Natural killer cell treated with Interleukin-12 subunit alpha and Interleukin-12 subunit beta and Interleukin-15 and Interleukin-18, amount 100 ng/mL, for 72 hours (primary cell): ENCODE data around the gene NPY4R. TPM values are rescaled to one million over a fixed set of nuclear protein-coding genes. Genes with fewer than 3 reads are reported as not detected.
"Not testable (repeated sequence)": the region's sequence is repeated elsewhere in the genome, so short reads cannot be mapped to it uniquely, and the experiment has no call there.

Experiments used
- ATAC-seq, 2 donors: fragments of 150-1000 bp; cut with Tn5 transposase in 1 of 2; sonication (Bioruptor Pico), chemical (Tn5 transposase) in 1 of 2; 2 replicates each; pipeline ENCODE4 v1.10.0; 2021
- DNase-seq: peaks from one replicate; pipeline ENCODE4 v3.0.0; 2022; ENCODE audit warnings: low spot score
- H3K27ac Mint-ChIP-seq, 2 donors: 1 replicate in 1 of 2; 2 replicates in 1 of 2; pipeline ENCODE4 v1.8.0; 2022; ENCODE audit warnings: mixed read lengths in 2 of 2, mild to moderate bottlenecking in 1 of 2, moderate library complexity in 1 of 2
- H3K27me3 Mint-ChIP-seq, 2 donors: 1 replicate in 1 of 2; 2 replicates in 1 of 2; pipeline ENCODE4 v1.8.0; 2022; ENCODE audit warnings: mixed read lengths in 2 of 2
- H3K36me3 Mint-ChIP-seq: one replicate; pipeline ENCODE4 v1.8.0; 2022; ENCODE audit warnings: mixed read lengths
- H3K4me1 Mint-ChIP-seq, 2 donors: 1 replicate in 1 of 2; 2 replicates in 1 of 2; pipeline ENCODE4 v1.8.0; 2022; ENCODE audit warnings: low read depth in 2 of 2, mixed read lengths in 2 of 2, mild to moderate bottlenecking in 1 of 2
- H3K4me3 Mint-ChIP-seq: one replicate; pipeline ENCODE4 v1.8.0; 2022; ENCODE audit warnings: mixed read lengths
- H3K9me3 Mint-ChIP-seq: 2 replicates; pipeline ENCODE4 v1.8.0; 2022; ENCODE audit warnings: mixed read lengths
- total RNA-seq, 2 donors: library from RNA; stranded (reverse); gene quantifications; one replicate each; pipeline ENCODE4 v1.2.3, GENCODE V29; 2022

NPY4R gene, protein sequence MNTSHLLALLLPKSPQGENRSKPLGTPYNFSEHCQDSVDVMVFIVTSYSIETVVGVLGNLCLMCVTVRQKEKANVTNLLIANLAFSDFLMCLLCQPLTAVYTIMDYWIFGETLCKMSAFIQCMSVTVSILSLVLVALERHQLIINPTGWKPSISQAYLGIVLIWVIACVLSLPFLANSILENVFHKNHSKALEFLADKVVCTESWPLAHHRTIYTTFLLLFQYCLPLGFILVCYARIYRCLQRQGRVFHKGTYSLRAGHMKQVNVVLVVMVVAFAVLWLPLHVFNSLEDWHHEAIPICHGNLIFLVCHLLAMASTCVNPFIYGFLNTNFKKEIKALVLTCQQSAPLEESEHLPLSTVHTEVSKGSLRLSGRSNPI
- not detected for total RNA-seq

DNA sequence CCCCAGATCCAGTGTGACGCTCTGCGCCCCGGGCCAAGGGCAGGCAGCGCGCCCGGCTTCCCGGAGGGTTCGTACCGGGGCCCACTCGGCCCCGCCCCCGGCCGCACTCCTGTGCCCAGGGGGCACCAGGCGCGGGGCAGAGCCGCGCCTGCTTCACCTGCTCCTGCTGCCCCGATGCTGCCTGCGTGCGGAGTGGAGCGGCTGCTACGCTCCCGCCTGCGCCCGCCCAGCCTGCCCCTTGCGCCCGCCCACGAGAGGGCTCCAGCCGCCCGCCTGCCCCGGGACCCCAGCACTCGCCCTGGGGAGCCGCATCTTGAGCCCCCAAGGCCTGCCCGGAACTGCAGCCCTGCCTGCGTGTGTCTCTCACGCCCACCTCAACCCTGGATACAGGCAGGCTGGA lies at the start of gene NPY4R:
Gene NPY4R (minus strand): TSS at position 194 of the 400 bp plus-strand sequence. CDS start 3,323 bp downstream, outside the sequence.
- H3K4me3 Mint-ChIP-seq, H3K9me3 Mint-ChIP-seq, H3K36me3 Mint-ChIP-seq, H3K27me3 Mint-ChIP-seq, DNase-seq, ATAC-seq, H3K27ac Mint-ChIP-seq, H3K4me1 Mint-ChIP-seq: not testable (repeated sequence)

DNA sequence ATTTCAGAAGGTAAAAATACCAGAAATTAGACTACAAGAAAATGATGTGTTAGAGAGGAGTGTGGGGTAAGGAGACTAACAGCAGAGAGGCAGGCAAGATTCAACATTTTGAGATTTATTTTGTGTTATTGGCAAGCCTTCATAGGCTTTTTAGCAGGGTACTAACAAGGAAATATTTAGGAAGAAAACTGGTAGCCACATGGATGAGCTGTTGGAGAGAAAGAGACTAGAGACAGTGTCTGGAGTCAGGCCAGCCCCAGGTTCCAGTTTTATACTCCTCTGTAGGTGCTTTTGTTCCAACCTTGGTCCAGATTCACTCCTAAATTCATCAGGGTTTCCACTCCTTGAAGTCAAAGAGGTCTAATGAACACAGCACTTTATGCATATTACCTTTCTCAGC lies 49.6 kb upstream of the NPY4R start:
- Mint-ChIP-seq H3K4me3 (no peak overlapping the region), H3K27ac (no peak overlapping the region), H3K36me3 (no peaks in the 10 kb centered on the region), H3K9me3 (no peaks in the 10 kb centered on the region), H3K4me1 (no peaks in the 10 kb centered on the region), H3K27me3 (peaks cover 0 to 3% of the 10 kb centered on the region in 2 donors)
- ATAC-seq (no peak), DNase-seq (no peak)

DNA sequence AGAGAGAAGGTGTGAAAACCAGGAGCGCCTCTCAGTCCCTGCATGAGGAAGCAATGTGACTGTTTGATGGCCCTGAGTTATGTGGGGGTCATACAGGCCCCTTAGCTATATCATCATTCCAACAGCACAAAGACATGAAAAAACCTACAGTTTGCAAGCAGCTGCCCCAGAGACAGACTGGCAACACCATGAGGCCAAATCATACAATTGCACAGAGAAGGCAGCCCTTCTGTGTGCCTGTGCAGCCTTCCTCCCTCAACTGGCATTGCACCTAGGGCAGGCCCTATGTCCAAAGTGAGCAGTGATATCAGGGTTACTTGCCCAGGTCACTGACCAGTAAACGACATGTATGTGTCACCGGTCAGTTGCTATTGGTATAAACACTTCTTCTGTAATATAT lies 49.1 kb upstream of the NPY4R start:
- H3K4me1 Mint-ChIP-seq = no peaks in the 10 kb centered on the region
- ATAC-seq (peak in 1 of 2 donors; percentile 9), DNase-seq (peak; percentile 49)
- no peaks in the 10 kb centered on the region for H3K36me3 Mint-ChIP-seq
- no peaks in the 10 kb centered on the region for H3K9me3 Mint-ChIP-seq
- H3K4me3 Mint-ChIP-seq = no peak overlapping the region
- no peak overlapping the region for H3K27ac Mint-ChIP-seq
- peaks cover 0 to 3% of the 10 kb centered on the region in 2 donors for H3K27me3 Mint-ChIP-seq

DNA sequence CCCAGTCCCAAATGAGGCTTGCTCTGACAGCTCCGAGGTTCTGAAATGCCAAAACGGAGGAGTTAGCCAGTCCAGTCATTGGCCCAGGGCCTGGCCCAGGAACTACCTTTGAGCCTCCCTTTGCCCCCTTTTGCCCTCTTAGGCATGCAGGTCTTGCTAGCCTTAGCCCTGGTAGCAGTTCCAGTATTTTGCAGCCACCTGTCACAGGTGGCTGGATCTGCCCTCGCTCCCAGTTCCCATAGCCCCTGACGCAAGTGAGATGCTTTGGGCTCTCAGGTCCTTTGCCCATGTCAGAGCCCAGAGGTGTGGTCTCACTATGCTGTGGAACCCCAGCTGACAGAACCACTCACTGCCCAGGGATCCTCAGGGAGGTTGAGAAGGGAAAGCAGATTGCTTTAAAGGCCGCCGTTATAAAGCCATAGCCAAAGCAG lies 48.7 kb upstream of the NPY4R start:
- no peak overlapping the region for H3K4me3 Mint-ChIP-seq
- H3K9me3 Mint-ChIP-seq = no peaks in the 10 kb centered on the region
- H3K4me1 Mint-ChIP-seq = no peaks in the 10 kb centered on the region
- H3K36me3 Mint-ChIP-seq = no peaks in the 10 kb centered on the region
- no peak overlapping the region for H3K27ac Mint-ChIP-seq
- DNase-seq (peak; percentile 40), ATAC-seq (no peak)
- peaks cover 0 to 3% of the 10 kb centered on the region in 2 donors for H3K27me3 Mint-ChIP-seq

DNA sequence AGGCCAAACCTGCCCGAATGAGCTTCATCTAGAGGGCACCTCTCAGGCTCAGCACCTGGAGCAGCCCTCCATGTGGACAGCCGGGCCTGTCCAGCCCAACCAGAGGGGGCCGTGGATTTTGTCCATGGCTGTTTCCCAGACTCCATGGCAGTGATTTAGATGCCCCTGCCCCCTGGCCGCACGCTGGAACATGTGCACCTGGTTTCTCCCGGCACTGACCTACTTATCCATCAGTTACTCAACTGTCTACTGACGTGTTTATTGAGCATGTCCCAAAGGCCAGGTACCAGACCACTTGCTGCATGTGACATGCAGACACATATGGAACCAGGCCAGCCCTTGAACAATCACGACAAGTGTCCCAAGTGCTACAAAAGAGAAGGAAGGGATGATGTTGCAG lies 47.6 kb upstream of the NPY4R start:
- not testable (repeated sequence) for H3K9me3 Mint-ChIP-seq, H3K27ac Mint-ChIP-seq, H3K4me3 Mint-ChIP-seq, H3K27me3 Mint-ChIP-seq, H3K4me1 Mint-ChIP-seq, DNase-seq, H3K36me3 Mint-ChIP-seq, ATAC-seq

DNA sequence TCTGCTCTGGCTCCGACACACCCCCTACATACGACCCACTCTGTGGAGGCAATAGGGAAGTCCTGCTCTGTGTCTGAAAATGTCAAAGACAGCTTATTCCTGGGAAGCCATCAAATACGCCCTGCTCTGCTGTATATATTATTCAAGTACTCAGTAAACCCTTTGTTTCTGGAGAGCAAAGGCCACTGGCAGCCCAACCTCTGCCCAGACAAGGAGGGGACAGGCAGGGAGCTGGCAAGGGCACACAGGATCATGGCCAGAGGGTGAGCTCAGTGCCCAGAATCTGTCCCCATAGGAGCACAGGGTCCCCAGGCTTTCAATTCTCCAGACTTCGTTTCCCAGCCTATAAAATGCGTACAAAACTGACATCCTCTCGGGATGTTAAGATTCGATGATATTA lies 47.0 kb upstream of the NPY4R start:
- not testable (repeated sequence) for H3K9me3 Mint-ChIP-seq, DNase-seq, H3K27ac Mint-ChIP-seq, H3K4me3 Mint-ChIP-seq, ATAC-seq, H3K36me3 Mint-ChIP-seq, H3K27me3 Mint-ChIP-seq, H3K4me1 Mint-ChIP-seq

DNA sequence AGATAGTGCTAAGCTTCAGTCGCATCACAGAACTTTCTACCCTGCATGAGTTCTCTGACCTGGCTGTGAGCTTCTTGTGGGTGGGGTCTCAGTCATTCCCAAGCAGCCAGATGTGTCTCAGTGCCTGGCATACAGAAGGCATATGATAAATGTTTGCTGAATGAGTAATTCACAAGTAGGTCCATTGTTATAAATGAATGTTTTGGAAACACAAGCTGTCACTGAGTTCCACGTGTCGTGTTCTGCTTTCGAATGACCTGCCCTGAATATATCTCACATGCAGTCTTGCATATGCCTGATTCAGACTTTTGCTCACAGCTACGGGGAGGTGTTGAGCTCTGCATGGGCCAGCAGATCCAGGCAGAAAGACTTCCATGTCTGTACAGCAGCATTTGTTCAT lies 46.2 kb upstream of the NPY4R start:
- DNase-seq, H3K4me1 Mint-ChIP-seq, H3K27ac Mint-ChIP-seq, H3K27me3 Mint-ChIP-seq, ATAC-seq, H3K36me3 Mint-ChIP-seq, H3K4me3 Mint-ChIP-seq, H3K9me3 Mint-ChIP-seq: not testable (repeated sequence)

DNA sequence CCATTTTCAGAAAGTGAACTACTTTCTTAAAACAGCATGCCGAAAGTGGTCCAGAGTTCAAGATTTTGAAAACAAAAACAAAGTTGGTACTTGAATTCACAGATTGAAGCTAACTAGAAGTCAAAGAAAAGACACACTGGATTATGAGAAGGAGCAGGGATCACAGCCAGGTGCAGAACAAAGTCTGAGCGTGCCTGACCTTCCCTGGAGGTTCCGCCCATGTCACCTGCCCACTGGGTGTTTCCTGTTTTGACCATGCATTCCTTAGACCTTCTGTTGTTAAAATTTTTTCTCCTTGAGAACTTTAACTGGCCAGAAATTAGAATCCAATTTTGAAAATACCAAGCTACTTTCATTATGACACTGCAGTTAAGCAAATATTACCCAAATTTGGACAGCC lies 34.2 kb upstream of the NPY4R start:
- H3K4me3 Mint-ChIP-seq, H3K9me3 Mint-ChIP-seq, H3K4me1 Mint-ChIP-seq, H3K27me3 Mint-ChIP-seq, H3K36me3 Mint-ChIP-seq, DNase-seq, ATAC-seq, H3K27ac Mint-ChIP-seq: not testable (repeated sequence)

DNA sequence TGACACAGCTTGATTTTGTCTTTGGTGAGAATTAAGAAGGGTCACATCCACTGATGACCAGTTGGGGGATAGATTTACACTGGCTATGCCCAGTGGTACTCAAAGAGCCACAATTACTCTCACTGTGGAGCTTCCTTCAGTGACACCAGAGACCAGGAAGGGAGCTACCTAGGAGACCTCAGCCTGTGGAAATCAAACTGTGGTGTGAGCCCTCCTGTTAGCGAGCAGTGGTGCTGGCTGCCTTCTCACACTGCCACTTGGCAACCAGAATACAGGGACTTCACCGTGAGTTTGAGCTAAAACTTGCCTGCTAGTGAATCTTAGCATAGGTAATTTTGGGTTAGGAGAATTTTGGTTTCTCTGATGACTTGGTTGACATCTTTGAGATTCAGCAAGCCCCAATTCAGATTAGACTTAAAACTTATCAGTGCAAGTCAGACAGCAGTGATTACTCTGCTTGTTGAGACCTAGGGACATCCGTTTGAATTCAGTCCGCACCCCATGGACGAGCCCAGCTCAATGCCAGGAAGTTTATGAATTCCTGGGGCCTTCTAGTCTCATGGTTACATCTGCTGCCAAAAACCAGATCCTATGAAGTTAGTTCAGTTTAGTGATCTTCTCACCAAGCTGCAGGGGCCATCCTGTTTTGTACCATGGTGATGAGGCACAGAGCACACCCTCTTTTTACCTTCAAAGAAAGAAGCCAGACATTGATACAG lies 33.4 kb upstream of the NPY4R start:
- not testable (repeated sequence) for H3K4me1 Mint-ChIP-seq, H3K27ac Mint-ChIP-seq, ATAC-seq, H3K36me3 Mint-ChIP-seq, H3K27me3 Mint-ChIP-seq, H3K4me3 Mint-ChIP-seq, H3K9me3 Mint-ChIP-seq, DNase-seq

DNA sequence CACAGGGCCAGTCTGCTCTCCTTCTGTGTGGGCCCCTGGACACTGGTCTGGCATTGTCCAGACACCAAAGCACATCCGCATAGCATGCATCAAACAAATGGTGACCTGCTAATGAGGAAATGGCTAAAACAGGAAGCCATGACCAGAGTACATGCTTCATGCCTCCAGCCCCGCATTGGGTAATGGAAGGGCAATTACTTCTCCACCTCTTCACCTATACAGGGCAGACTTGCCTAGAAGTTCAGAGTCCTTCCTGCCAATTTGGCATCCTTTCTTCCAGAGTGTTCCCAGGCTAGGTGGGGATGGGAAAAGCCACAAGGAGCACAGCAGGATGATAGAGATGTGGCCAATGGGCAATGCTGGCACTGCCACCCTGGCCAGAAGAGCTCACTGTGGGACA lies 32.1 kb upstream of the NPY4R start:
- not testable (repeated sequence) for H3K27ac Mint-ChIP-seq, ATAC-seq, H3K4me1 Mint-ChIP-seq, DNase-seq, H3K36me3 Mint-ChIP-seq, H3K27me3 Mint-ChIP-seq, H3K9me3 Mint-ChIP-seq, H3K4me3 Mint-ChIP-seq

DNA sequence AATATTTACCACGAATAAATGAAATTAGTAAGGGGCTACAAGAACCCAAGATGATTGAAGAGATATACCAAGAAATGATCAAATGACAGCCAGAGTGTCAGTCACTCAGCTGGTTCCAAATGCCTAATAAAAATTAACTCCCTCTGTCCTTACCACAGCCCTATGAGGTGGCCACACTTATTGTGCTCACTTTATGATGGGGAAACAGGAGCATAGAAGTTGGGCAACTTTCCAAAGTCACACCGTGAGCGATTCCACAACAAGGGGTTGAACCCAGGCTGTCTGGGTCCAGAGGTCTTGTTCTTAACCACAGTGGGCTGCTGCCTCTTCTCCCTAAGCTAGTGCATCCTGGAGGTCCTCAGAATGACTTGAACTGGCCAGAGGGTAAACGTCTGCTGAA lies 31.6 kb upstream of the NPY4R start:
- not testable (repeated sequence) for DNase-seq, H3K9me3 Mint-ChIP-seq, H3K27me3 Mint-ChIP-seq, H3K4me3 Mint-ChIP-seq, ATAC-seq, H3K27ac Mint-ChIP-seq, H3K36me3 Mint-ChIP-seq, H3K4me1 Mint-ChIP-seq

DNA sequence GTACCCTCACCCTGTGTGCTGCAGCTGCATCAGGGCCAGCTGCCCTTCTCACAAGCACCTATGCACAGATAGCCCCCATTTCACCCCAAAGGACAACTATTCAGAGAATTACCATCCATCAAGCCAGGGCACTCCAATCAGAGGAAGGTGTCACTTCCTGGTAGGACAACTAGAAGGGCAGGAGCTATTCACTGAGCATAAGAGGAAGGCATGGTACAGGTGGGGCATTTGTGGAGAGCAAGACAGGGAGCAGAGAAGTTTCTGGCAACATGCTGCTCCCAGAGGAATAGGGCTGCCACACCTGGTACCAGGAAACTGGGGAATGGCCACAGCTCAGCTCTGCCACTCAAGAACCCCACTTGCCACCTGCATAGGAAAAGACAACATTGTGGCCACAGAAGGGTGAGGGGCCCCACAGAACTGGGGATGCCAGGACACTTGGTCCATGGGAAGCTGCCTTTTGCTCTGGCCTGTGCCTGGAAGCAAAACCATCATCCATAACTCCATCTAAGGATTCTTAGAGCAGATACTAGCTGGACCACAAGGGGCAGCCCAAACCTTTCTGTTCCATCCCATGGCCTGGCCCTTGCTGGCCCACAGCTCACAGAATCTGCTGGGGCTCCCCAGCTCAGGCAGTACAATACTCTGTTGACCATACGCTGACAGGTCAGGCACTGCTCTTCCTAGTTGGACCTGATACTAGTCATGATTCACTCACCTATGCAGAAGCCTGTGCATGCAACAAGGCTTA lies 25.8 kb upstream of the NPY4R start:
- H3K9me3 Mint-ChIP-seq, DNase-seq, H3K36me3 Mint-ChIP-seq, H3K27ac Mint-ChIP-seq, H3K27me3 Mint-ChIP-seq, H3K4me1 Mint-ChIP-seq, ATAC-seq, H3K4me3 Mint-ChIP-seq: not testable (repeated sequence)

DNA sequence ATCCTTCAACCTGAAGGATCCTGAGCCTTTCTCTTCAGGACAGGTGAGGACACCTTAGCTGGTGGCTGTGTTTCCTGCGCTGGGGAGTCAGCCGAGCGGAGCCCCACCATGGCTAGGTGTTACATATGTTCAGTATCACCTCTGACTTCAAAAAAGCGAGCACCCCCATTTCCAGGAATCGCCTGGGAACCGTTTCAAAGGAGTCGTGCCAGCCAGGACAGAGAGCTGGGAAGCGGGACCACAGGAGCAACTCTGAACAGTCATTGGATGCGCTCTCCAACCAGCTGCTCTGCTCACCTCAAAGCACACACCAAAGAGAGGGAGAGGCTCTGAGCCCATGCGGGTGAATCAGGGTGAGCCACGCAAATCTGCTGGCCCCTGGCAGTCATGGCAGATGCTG lies 24.5 kb upstream of the NPY4R start:
- ATAC-seq, DNase-seq, H3K4me1 Mint-ChIP-seq, H3K4me3 Mint-ChIP-seq, H3K36me3 Mint-ChIP-seq, H3K9me3 Mint-ChIP-seq, H3K27ac Mint-ChIP-seq, H3K27me3 Mint-ChIP-seq: not testable (repeated sequence)

DNA sequence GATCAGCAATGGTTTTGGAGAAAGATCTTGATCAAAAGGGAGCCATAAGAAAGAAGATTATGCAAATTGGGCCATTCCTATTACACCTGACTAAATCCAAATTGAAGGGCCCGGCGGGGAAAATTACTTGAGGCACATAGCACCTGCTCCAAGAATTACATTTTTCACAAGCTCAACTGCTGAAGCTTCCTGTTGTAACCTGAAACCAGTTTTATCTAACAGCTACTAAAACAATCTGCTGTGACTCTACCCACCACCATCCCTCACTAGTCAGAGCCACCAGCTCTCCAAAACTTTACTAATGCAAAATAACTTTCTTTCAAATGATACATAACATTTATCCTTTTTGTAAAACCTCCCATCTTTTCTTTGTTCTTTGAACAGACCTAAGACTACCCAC lies 20.7 kb upstream of the NPY4R start:
- H3K4me3 Mint-ChIP-seq = not testable (repeated sequence)

More for the DNA sequence above, 20.7 kb upstream of the NPY4R start:
- ATAC-seq, H3K27ac Mint-ChIP-seq, H3K4me1 Mint-ChIP-seq, DNase-seq, H3K27me3 Mint-ChIP-seq, H3K9me3 Mint-ChIP-seq, H3K36me3 Mint-ChIP-seq: not testable (repeated sequence)
